Sciatic nerve (tissue), 2 donors: ENCODE results near the gene RAB11A. TPM values are rescaled to one million over a fixed set of nuclear protein-coding genes. Genes with fewer than 3 reads are reported as not detected.

Experiments
- ATAC-seq: fragments of 200-7000 bp; cut with Tn5 transposase; one replicate; pipeline ENCODE4 v1.9.1; 2020; ENCODE audit warnings: mild to moderate bottlenecking, moderate library complexity
- DNase-seq: peaks from one replicate; pipeline ENCODE4 v3.0.0-alpha.2; 2020; ENCODE audit warnings: low spot score
- intact Hi-C: fragments of 100-400 bp; cut with DNase I; formaldehyde crosslinking; loops from one replicate; pipeline ENCODE4 v1.14.2; 2022
- total RNA-seq: library from RNA; stranded (reverse); fragmentation: NEBNext Ultra II Directional; extraction: Animal tissue kit (Norgen Biotek cat#: 25700); gene quantifications from one replicate; pipeline ENCODE4 v1.2.1, GENCODE V29; 2021
- donor health status: DM: no; HTN: no; CAD: no.
- donor health status: DM: no; HTN: no; CAD: no.

Gene RAB11A
- total RNA-seq, 1 donor from 2014 or later = 154 TPM

DNA sequence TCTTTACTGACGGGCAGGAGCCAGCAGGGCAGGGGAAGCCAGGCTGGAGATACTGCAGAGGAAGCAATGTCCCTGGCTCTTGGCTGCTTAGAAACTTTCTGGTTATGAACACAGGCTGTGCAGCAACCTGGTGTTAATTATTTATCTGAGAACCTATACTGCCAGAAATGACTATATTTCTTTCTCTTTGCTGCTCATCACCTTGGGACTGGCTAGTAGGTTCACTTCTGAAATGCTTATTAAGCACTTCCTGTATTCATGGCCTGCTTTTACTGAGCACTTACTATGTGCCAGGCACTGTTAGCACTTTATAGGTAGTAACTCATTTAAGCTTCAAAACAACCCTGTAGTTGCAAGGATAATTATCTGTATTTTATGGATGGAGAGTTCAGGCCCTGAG, 57.6 kb downstream of the RAB11A start:
- DNase-seq (no peak), ATAC-seq (no peak)
- intact Hi-C loops = no loop called here

DNA sequence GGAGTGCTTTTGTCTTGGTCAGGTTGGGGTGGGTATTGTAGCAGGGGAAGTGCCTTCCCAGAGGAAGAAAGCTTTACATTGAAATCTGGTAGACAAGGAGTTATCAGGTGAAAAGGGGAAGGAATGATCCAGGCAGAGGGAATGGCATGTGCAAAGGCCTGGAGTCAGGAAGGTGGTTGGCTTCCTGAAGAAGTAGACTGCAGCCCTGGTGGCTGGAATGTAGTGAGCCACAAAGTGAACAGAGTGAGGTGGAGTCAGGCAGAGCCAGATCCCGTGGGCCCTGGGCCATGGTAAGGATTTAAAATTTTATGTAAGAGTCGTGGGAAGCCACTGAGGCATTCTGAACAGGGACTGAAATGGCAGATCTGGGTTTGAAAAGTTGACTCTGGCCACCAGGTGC, 58.3 kb downstream of the RAB11A start:
- DNase-seq (no peak), ATAC-seq (no peak)
- intact Hi-C loops = no loop called here

- intact Hi-C loops = no loop called here
- ATAC-seq = no peak
- DNase-seq = no peak
Measured at GRCh38 chr15:65929573-65929972, 60.3 kb downstream of the RAB11A start.

DNA sequence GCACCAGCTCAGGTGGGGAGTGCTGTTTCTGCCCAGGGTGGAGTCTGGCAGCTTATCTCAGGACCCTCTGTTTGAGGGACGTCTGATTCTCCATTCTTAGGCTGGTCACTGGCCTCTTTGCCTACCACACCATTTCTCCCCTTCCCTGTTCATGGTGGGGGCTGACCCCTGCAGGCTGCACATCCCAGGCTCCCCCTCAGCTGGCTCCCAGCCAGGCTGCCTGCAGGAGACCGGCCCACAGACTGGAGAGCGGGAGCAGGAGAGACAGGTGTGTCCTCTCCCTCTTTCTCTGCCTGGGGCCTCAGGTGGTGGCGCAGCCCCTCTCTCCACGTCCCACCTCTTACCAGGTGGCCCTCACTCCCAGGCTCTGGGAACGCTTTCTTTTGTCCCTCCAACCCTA, 60.8 kb downstream of the RAB11A start:
- DNase-seq = no peak
- intact Hi-C loops = no loop called here
- ATAC-seq = no peak

- ATAC-seq (no peak), DNase-seq (no peak)
- intact Hi-C loops = no loop called here
Measured at GRCh38 chr15:65931221-65931620, 61.9 kb downstream of the RAB11A start.

DNA sequence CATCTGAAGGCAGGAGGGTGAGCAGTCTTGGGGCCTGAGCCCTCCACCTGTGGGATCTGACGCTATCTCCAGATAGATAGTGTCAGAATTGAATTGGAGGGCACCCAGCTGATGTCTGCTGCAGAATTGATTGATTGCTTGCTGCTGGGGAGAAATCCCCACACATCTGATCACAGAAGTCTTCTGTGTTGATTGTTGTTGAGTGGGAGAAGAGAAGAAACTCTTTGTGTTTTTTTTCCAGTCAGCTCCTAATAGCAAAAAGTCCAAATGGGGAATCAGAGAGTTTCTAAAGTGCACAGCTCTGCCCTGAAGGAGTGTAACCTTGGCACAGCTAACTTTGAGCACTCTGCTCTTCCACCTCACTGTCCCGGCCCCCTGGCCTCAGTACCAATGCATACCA, 66.1 kb downstream of the RAB11A start:
- intact Hi-C loops = no loop called here
- ATAC-seq = no peak
- DNase-seq = no peak

- intact Hi-C loops = no loop called here
- no peak for DNase-seq
- ATAC-seq = no peak
Measured at GRCh38 chr15:65936282-65936681, 67.0 kb downstream of the RAB11A start.

GRCh38 chr15:65937054-65937453, 67.8 kb downstream of the RAB11A start:
- no peak for ATAC-seq
- intact Hi-C loops = no loop called here
- no peak for DNase-seq

- DNase-seq (no peak), ATAC-seq (no peak)
- intact Hi-C loops = no loop called here
Measured at GRCh38 chr15:65937476-65937875, 68.2 kb downstream of the RAB11A start.

DNA sequence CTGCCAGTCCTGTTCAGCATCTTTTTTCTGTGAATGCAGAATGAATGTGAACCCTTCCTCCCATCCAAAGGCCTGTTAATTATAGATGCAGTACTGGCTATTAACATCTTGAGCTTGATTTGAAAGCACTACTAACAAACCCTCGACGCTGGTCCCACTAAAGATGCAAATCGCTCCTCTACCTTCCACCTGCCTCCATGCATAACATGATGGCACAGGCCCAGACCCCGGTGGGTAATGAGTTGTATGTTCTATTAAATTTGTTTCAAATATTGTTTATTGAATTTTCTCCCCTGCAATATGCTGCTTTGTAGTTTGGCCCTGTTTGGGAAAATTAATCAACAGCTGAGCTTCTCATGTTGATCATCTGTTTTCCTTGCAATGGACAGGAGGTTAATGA, 69.3 kb downstream of the RAB11A start:
- no peak for ATAC-seq
- DNase-seq = no peak
- intact Hi-C loops = no loop called here

DNA sequence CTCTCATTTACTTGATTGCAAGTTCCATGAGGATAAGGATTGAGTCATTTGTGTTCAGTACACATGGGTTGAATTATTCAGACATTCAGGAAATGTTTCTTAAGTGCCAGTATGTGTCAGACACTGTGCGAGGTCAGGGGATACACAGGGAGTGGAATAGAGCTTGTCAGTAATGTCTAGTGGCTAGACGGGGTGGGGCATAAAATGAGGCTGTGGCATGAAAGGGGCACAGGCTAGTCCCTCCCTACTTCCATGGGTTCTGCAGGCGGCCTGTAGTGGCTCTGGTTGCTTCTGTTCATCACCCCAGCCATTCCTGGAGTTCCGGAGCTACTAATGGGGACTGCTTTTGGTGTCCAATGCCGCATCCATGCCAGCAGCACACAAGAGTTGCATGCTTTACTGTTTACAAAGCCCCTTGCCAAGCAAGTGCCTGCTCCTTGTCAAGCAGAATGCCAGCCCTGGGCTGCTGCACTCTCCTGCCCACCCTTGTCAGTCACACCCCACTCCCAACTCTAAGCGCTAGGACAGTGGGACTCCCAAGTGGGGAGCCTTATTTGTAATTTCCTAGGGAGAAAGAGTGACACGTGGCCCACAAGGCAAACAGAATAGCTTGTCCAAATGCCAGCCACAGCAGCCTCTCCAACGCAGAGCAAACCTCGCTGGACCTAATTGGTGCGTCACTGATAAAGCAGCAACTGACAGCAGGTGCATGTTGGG, 70.8 kb downstream of the RAB11A start:
- intact Hi-C loops = no loop called here
- no peak for ATAC-seq

DNA sequence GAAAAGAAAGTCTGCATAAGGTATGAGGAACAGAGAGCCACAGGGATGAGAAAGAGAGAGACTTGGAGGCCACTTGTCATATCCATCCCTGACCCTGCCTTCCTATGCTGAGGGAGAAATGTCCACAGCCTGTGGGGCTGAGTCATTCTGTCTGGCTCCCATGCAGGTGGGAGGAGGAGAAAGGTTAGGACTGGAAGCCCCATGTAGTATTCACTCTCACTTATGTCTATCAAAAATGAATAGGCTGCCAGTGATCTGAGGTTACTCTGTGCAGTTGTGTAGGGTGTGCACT, 71.3 kb downstream of the RAB11A start:
- DNase-seq (no peak), ATAC-seq (no peak)
- intact Hi-C loops = no loop called here

More for the DNA sequence above, 70.8 kb downstream of the RAB11A start:
- DNase-seq = no peak

Other genes with a start within 250 kb of the RAB11A start
- 12.4 TPM for gene SLC24A1, start 247.6 kb upstream of the RAB11A start, total RNA-seq
- gene DENND4A, start 77.2 kb upstream of the RAB11A start, total RNA-seq = 46.5 TPM